Activated CD8-positive, alpha-beta memory T cell treated with anti-CD3 and anti-CD28 coated beads for 36 hours (primary cell): ENCODE data around the gene TSTD1. TPM values are rescaled to one million over a fixed set of nuclear protein-coding genes. Genes with fewer than 3 reads are reported as not detected.
"Not testable (repeated sequence)": the region's sequence is repeated elsewhere in the genome, so short reads cannot be mapped to it uniquely, and the experiment has no call there.

ENCODE experiments used
- CTCF ChIA-PET: fragments of 350-600 bp; sonication (Branson Sonifier 250); formaldehyde crosslinking; loops from one replicate; lab custom pipeline; 2021; ENCODE audit warnings: antibody characterized with exemption; lab: Charles Lee
- POLR2A ChIA-PET: fragments of 350-600 bp; sonication (Branson Sonifier 250); formaldehyde crosslinking; loops from one replicate; lab custom pipeline; 2021; ENCODE audit warnings: antibody characterized with exemption; lab: Charles Lee
- total RNA-seq, 2 experiments: library from RNA; stranded (reverse); gene quantifications; one replicate each; pipeline ENCODE4 v1.2.3, GENCODE V29; 2021

The TSTD1 gene
- total RNA-seq, 2 experiments from 2014 or later = 40.9 to 43.2 TPM

- ChIA-PET CTCF (interaction anchor here (0.6 to 1.3 kb wide), 3 partner anchors 12 to 167 kb away, joined by 4 to 6 read pairs (median 4); no protein-coding TSS in a partner anchor), POLR2A (no interaction called here)
Measured at GRCh38 chr1:161001525-161001924, 37.2 kb downstream of the TSTD1 start.

DNA sequence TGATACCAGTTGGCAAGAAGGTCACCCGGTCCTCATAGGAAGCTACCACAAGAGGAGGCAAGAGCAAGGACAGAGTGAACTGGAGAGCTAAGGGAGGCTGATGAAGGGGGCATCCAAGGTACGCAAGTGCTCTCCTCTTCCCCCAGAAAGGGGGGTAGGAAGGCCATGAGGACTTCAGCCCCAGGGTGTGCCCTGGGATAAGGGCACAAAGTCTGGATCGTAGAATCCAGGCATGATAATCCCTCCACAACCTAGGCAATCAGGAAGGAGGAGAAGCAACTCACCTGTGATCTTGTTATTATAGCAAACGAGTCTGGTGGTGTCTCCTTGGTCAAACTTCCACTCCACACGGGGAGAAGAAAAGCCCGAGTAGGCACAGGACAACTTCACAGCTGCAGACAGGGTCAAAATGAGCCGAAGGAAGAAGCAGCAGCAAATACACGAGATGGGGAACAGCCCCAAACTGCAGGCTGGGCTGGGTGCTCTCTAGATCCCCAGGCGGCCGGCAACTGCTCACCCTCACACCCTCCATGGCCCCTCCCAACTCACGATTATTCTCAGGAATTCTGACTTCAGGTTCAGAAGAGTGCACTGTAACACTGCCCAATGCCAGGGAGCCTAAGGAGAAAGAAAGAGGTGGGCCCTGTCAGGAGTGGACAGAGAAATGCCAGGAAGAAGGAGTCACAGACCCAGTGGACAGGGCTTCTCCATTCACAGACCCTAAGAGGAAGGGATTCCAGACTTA lies 37.9 kb downstream of the TSTD1 start:
- ChIA-PET CTCF (interaction anchor here (0.6 kb wide), 1 partner anchor 58 kb away, joined by 4 read pairs; no protein-coding TSS in a partner anchor), POLR2A (no interaction called here)

- POLR2A ChIA-PET = no interaction called here
- CTCF ChIA-PET = interaction anchor here (0.6 to 1.2 kb wide), 2 partner anchors 9 to 146 kb away, joined by 3 read pairs; no protein-coding TSS in a partner anchor
Measured at GRCh38 chr1:160999376-160999775, 39.4 kb downstream of the TSTD1 start.

GRCh38 chr1:160997323-160998038 lies 41.3 kb downstream of the TSTD1 start:
- ChIA-PET POLR2A (interaction anchor here (0.5 kb wide), 1 partner anchor 30 kb away, joined by 5 read pairs; no protein-coding TSS in a partner anchor), CTCF (interaction anchor here (0.6 to 2.8 kb wide), 10 partner anchors 10 to 217 kb away, joined by 3 to 13 read pairs (median 4); partner anchors contain the start of gene USF1)

DNA sequence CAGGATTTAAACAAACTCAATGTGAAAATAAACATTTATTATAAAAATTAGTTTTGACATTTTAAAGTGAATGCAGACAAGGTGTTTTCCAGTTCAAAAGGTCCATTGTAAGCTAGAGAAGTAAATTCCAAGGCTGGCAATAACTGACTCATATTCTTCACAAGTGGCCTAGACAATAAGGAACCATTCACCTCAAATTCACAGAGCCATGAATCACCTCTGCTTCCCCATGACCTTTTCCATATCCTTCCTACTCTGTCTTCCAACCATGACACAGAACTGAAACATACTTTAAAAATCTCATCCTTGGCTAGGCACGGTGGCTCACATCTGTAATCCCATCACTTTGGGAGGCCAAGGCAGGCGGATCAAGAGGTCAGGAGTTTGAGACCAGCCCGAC lies 42.6 kb downstream of the TSTD1 start:
- ChIA-PET CTCF (interaction anchor here (0.6 to 2.8 kb wide), 4 partner anchors 19 to 216 kb away, joined by 3 to 13 read pairs (median 4); partner anchors contain the start of gene USF1), POLR2A (no interaction called here)

DNA sequence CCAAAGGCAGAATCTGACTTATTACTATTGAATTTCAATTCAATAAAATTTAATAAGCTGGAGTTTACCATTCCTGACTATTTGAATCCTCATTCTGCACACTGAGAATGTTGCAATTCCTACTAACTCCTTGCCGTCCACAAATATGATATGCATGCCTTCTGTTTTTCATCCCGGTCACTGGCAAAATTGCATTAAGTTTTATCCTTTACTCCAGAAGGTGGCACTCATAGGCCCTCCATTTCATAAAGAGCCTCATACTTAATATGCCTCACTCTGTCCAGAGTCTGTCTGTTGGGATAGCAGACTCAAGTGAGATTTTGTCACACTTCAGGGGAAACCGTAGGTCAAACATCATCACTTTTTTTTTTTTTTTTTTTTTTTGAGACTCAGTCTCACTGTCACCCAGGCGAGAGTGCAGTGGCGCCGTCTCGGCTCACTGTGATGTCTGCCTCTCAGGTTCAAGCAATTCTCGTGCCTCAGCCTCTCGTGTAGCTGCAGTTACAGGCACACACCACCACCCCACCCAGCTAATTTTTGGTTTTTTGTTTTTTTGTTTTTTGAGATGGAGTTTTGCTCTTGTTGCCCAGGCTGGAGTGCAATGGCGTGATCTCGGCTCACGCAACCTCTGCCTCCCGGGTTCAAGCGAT lies 45.1 kb downstream of the TSTD1 start:
- ChIA-PET CTCF (interaction anchor here (0.7 to 1.4 kb wide), 2 partner anchors 28 to 39 kb away, joined by 3 read pairs; no protein-coding TSS in a partner anchor), POLR2A (no interaction called here)

GRCh38 chr1:160992036-160992435 lies 46.7 kb downstream of the TSTD1 start:
- CTCF ChIA-PET = interaction anchor here (0.9 to 3.0 kb wide), 4 partner anchors 29 to 157 kb away, joined by 3 to 16 read pairs (median 4); no protein-coding TSS in a partner anchor
- POLR2A ChIA-PET = not testable (repeated sequence)

Other genes with a start within 250 kb of the TSTD1 start
- gene LY9, start 242.8 kb downstream of the TSTD1 start, total RNA-seq = 1 to 10 TPM; 4.2 to 4.8 TPM
- gene CD244, start 176.1 kb downstream of the TSTD1 start, total RNA-seq = 1 to 10 TPM; 1.9 to 2.1 TPM
- not detected for gene ITLN1, start 153.8 kb downstream of the TSTD1 start, total RNA-seq
- not detected for gene ITLN2, start 84.2 kb downstream of the TSTD1 start, total RNA-seq
- 10 to 100 TPM in 1 of 2 experiments, 1 to 10 TPM in 1; 8.6 to 11.5 TPM for gene F11R, start 17.8 kb downstream of the TSTD1 start, total RNA-seq
- 10 to 100 TPM; 58.4 to 63.8 TPM for gene USF1, start 7.0 kb upstream of the TSTD1 start, total RNA-seq
- gene ARHGAP30, start 30.9 kb upstream of the TSTD1 start, total RNA-seq = 100 to 1,000 TPM; 149 TPM
- gene NECTIN4, start 50.6 kb upstream of the TSTD1 start, total RNA-seq = under 1 TPM in 1 of 2 experiments, not detected in 1; 0.08 TPM
- under 1 TPM; 0.38 to 0.53 TPM for gene KLHDC9, start 59.4 kb upstream of the TSTD1 start, total RNA-seq
- gene PFDN2, start 79.1 kb upstream of the TSTD1 start, total RNA-seq = 100 to 1,000 TPM; 148 to 159 TPM
- 10 to 100 TPM; 38.6 to 40.3 TPM for gene NIT1, start 79.1 kb upstream of the TSTD1 start, total RNA-seq
- gene DEDD, start 93.7 kb upstream of the TSTD1 start, total RNA-seq = 10 to 100 TPM; 42.4 to 42.7 TPM
- 10 to 100 TPM; 99.0 to 99.9 TPM for gene UFC1, start 115.0 kb upstream of the TSTD1 start, total RNA-seq
- 10 to 100 TPM; 23.4 to 25.3 TPM for gene USP21, start 120.5 kb upstream of the TSTD1 start, total RNA-seq
- gene PPOX, start 127.5 kb upstream of the TSTD1 start, total RNA-seq = 10 to 100 TPM; 23.1 to 24.1 TPM
- 10 to 100 TPM; 56.4 to 58.9 TPM for gene B4GALT3, start 138.5 kb upstream of the TSTD1 start, total RNA-seq
- under 1 TPM; 0.27 to 0.69 TPM for gene ADAMTS4, start 160.1 kb upstream of the TSTD1 start, total RNA-seq
- 10 to 100 TPM; 87.3 to 88.8 TPM for gene NDUFS2, start 163.4 kb upstream of the TSTD1 start, total RNA-seq
- gene FCER1G, start 176.3 kb upstream of the TSTD1 start, total RNA-seq = 1 to 10 TPM in 1 of 2 experiments, under 1 TPM in 1; 0.95 to 1.1 TPM
- gene APOA2, start 184.7 kb upstream of the TSTD1 start, total RNA-seq = not detected
- gene TOMM40L, start 187.1 kb upstream of the TSTD1 start, total RNA-seq = 10 to 100 TPM; 23.7 to 25.1 TPM
- gene NR1I3, start 199.2 kb upstream of the TSTD1 start, total RNA-seq = not detected
- gene PCP4L1, start 219.8 kb upstream of the TSTD1 start, total RNA-seq = under 1 TPM in 1 of 2 experiments, not detected in 1; 0.13 TPM